DOHH2 (cell line): ENCODE results near the gene ANTXR1.

Experiments
- EZH2phosphoT487 ChIP-seq: fragments of 200-600 bp; sonication (generic); IDR thresholded peaks from 2 replicates; pipeline ENCODE4 v1.6.1; 2017; ENCODE audit warnings: borderline replicate concordance, mild to moderate bottlenecking, antibody characterized with exemption, low read length, moderate library complexity, mixed read lengths
- TF ChIP-seq, protein P1 (sequence below): fragments of 200-600 bp; sonication (generic); IDR thresholded peaks from one replicate; pipeline ENCODE4 v1.5.1; 2014; ENCODE audit warnings: antibody characterized with exemption, mild to moderate bottlenecking, low read depth, low read length; ENCODE audit not compliant: poor library complexity, severe bottlenecking

DNA sequence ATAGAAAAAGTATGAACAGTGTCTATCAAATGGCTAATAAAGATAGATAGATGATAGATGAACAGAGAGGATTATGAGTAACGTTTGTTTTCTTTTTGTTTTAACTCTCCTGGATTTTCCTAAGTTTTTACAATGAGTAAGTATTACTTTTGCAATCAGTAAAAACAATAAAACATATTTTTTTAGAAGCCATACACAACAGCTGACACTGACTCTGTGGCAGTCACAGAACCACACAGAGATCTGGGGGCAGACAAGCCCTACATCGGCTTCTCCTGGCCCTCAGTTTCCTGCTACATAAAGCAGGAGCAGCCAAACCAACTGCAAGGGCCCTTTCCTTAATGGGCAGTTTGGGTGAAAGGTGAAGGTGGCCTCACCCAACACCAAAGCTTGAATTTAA, 63.6 kb downstream of the ANTXR1 start:
- TF ChIP-seq, protein P1, sequence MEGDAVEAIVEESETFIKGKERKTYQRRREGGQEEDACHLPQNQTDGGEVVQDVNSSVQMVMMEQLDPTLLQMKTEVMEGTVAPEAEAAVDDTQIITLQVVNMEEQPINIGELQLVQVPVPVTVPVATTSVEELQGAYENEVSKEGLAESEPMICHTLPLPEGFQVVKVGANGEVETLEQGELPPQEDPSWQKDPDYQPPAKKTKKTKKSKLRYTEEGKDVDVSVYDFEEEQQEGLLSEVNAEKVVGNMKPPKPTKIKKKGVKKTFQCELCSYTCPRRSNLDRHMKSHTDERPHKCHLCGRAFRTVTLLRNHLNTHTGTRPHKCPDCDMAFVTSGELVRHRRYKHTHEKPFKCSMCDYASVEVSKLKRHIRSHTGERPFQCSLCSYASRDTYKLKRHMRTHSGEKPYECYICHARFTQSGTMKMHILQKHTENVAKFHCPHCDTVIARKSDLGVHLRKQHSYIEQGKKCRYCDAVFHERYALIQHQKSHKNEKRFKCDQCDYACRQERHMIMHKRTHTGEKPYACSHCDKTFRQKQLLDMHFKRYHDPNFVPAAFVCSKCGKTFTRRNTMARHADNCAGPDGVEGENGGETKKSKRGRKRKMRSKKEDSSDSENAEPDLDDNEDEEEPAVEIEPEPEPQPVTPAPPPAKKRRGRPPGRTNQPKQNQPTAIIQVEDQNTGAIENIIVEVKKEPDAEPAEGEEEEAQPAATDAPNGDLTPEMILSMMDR, result no peak
- no peak for TF ChIP-seq EZH2phosphoT487
